HepG2 (cell line): ENCODE data around the gene ANKS3. TPM values are rescaled to one million over a fixed set of nuclear protein-coding genes. Genes with fewer than 3 reads are reported as not detected.
A peak's percentile ranks its signal among the peaks of the same experiment; 100 is the strongest.

Experiments
- AGO2 ChIP-seq: fragments of 200-400 bp; formaldehyde crosslinking; optimal IDR thresholded peaks from 2 replicates; pipeline ENCODE3; 2017; ENCODE audit warnings: mild to moderate bottlenecking, low read depth, low read length, moderate library complexity
- ATF1 ChIP-seq: IDR thresholded peaks from 2 replicates; pipeline ENCODE4 v1.6.1; 2016; ENCODE audit warnings: mild to moderate bottlenecking, control low read depth
- DBP ChIP-seq: sonication (generic); formaldehyde crosslinking; IDR thresholded peaks from 2 replicates; pipeline ENCODE4 v1.4.0; 2020; ENCODE audit warnings: missing genetic modification reagents; ENCODE audit errors: not compliant biosample characterization
- DNMT1 ChIP-seq: sonication (generic); formaldehyde crosslinking; IDR thresholded peaks from 2 replicates; pipeline ENCODE4 v1.5.1; 2020; ENCODE audit warnings: mild to moderate bottlenecking, missing genetic modification reagents
- GATAD2A ChIP-seq: IDR thresholded peaks from 2 replicates; pipeline ENCODE4 v1.6.1; 2016
- HHEX ChIP-seq: IDR thresholded peaks from 2 replicates; pipeline ENCODE4 v1.6.1; 2016; ENCODE audit warnings: control low read depth
- JUND ChIP-seq: sonication (generic); formaldehyde crosslinking; IDR thresholded peaks from 2 replicates; pipeline ENCODE4 v1.8.0; 2022; ENCODE audit warnings: mild to moderate bottlenecking, missing genetic modification reagents
- MED1 ChIP-seq: sonication (generic); formaldehyde crosslinking; IDR thresholded peaks from 2 replicates; pipeline ENCODE4 v1.4.0; 2020; ENCODE audit warnings: missing genetic modification reagents
- MEIS1 ChIP-seq: sonication (generic); formaldehyde crosslinking; IDR thresholded peaks from 2 replicates; pipeline ENCODE4 v1.9.0; 2021; ENCODE audit warnings: mild to moderate bottlenecking, missing genetic modification reagents, moderate library complexity, borderline replicate concordance
- NCOR1 ChIP-seq: fragments of 200-600 bp; sonication (generic); IDR thresholded peaks from 2 replicates; pipeline ENCODE4 v1.7.0; 2017; ENCODE audit warnings: antibody characterized with exemption, low read length, borderline replicate concordance
- NR2C2 ChIP-seq: sonication (generic); formaldehyde crosslinking; IDR thresholded peaks from 2 replicates; pipeline ENCODE4 v1.4.0; 2020; ENCODE audit warnings: missing genetic modification reagents, mild to moderate bottlenecking, moderate library complexity, borderline replicate concordance
- PITX1 ChIP-seq: sonication (generic); formaldehyde crosslinking; IDR thresholded peaks from 2 replicates; pipeline ENCODE4 v1.5.1; 2020; ENCODE audit warnings: mild to moderate bottlenecking, missing genetic modification reagents
- POLR2G ChIP-seq: fragments of 200-400 bp; formaldehyde crosslinking; IDR thresholded peaks from 2 replicates; pipeline ENCODE4 v1.6.1; 2018; ENCODE audit warnings: mild to moderate bottlenecking, low read depth, low read length, moderate library complexity
- RCOR2 ChIP-seq: IDR thresholded peaks from 2 replicates; pipeline ENCODE4 v1.6.1; 2016; ENCODE audit warnings: missing biosample characterization, missing genetic modification reagents
- THAP9 ChIP-seq: sonication (generic); formaldehyde crosslinking; IDR thresholded peaks from 2 replicates; pipeline ENCODE4; 2020; ENCODE audit warnings: missing genetic modification reagents, mild to moderate bottlenecking, borderline replicate concordance
- YEATS4 ChIP-seq: sonication (generic); formaldehyde crosslinking; IDR thresholded peaks from 2 replicates; pipeline ENCODE4 v1.4.0; 2020; ENCODE audit warnings: missing genetic modification reagents, borderline replicate concordance
- ZMAT3 ChIP-seq: sonication (generic); formaldehyde crosslinking; conservative IDR thresholded peaks from 2 replicates; pipeline ENCODE4 v1.7.0; 2021; ENCODE audit warnings: missing genetic modification reagents
- ZNF143 ChIP-seq: sonication (generic); formaldehyde crosslinking; IDR thresholded peaks from 2 replicates; pipeline ENCODE4 v1.4.0; 2020; ENCODE audit warnings: missing genetic modification reagents
- ZNF160 ChIP-seq: sonication (generic); formaldehyde crosslinking; IDR thresholded peaks from 2 replicates; pipeline ENCODE4 v1.8.0; 2022; ENCODE audit warnings: mild to moderate bottlenecking, inconsistent platforms, missing genetic modification reagents
- ZNF17 ChIP-seq: sonication (generic); formaldehyde crosslinking; IDR thresholded peaks from 2 replicates; pipeline ENCODE4 v1.5.0; 2020; ENCODE audit warnings: mild to moderate bottlenecking, missing genetic modification reagents
- ZNF333 ChIP-seq: sonication (generic); formaldehyde crosslinking; IDR thresholded peaks from 2 replicates; pipeline ENCODE4 v1.4.0; 2020; ENCODE audit warnings: mild to moderate bottlenecking, missing genetic modification reagents, borderline replicate concordance
- ZNF468 ChIP-seq: sonication (generic); formaldehyde crosslinking; IDR thresholded peaks from 2 replicates; pipeline ENCODE4 v1.8.0; 2022; ENCODE audit warnings: mild to moderate bottlenecking, moderate library complexity, missing genetic modification reagents
- ZNF577 ChIP-seq: sonication (generic); formaldehyde crosslinking; IDR thresholded peaks from 2 replicates; pipeline ENCODE4 v1.4.0; 2020; ENCODE audit warnings: mild to moderate bottlenecking, low read depth, missing genetic modification reagents, borderline replicate concordance
- ZNF652 ChIP-seq: IDR thresholded peaks from 2 replicates; pipeline ENCODE4 v1.6.1; 2016; ENCODE audit warnings: low read depth, borderline replicate concordance
- polyA plus RNA-seq, 8 experiments: library from polyadenylated mRNA; depleted of rRNA in 3 of 8; stranded (reverse) in 7 of 8; unstranded in 1 of 8; fragments of >200 nt; fragmentation: Illumina TruSeq in 4 of 8; extraction: Trizol in 4 of 8; gene quantifications; 2 replicates each; pipeline versions ENCODE4 v1.2.1 to v1.2.3, GENCODE V29; 2011 to 2016; ENCODE audit warnings: low read depth in 4 of 8, missing spikeins in 1 of 8, mixed read lengths in 1 of 8; ENCODE audit not compliant: insufficient read depth in 1 of 8
- total RNA-seq, 5 experiments: library from RNA; depleted of rRNA; stranded (reverse); fragments of >200 nt; fragmentation: Illumina TruSeq; extraction: Trizol; gene quantifications; 2 replicates each; pipeline ENCODE4 v1.2.3, GENCODE V29; 2016; ENCODE audit warnings: low read depth in 1 of 5
- TF ChIP-seq, protein P1 (sequence below): sonication (generic); formaldehyde crosslinking; IDR thresholded peaks from 2 replicates; pipeline ENCODE4 v1.4.0; 2020; ENCODE audit warnings: missing genetic modification reagents
- TF ChIP-seq, protein P2 (sequence below): sonication (generic); formaldehyde crosslinking; IDR thresholded peaks from 2 replicates; pipeline ENCODE4 v1.4.0; 2020; ENCODE audit warnings: low read depth, mild to moderate bottlenecking, missing genetic modification reagents

The ANKS3 gene
- total and polyA plus RNA-seq, 2 of the 13 experiments (the other 11 are each of a cell fraction or from before 2014, with no cell fraction given) = 11.4 to 15.9 TPM

DNA sequence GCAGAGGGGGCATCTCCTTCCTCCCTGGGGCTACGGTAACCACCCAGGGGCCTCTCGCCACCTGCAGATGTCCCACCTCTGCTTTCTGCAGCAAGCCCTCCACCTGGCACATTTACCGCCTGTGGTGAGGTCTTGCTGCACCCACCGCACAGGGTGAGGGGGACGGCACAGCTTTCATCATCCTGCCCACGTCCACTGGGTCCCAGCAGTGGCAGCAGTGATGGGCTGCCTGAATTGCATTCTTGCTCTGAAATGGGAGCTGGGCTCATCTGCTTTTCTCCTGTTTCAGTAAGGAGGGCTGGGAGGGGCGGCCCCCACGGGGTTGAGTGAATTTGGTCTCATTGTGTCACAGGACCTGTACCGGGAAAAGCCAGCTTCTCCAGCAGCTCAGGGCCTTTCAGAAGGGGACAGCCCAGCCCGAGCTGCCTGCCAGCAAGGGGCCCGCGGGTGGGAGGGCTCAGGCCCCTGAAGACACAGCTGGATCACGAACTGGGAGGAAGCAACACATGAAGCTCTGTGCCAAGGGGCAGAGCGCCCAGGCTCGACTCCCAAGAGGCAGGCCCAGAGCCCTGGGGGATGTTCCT, 13.0 kb upstream of the ANKS3 start (continued):
- TF ChIP-seq, protein P1, sequence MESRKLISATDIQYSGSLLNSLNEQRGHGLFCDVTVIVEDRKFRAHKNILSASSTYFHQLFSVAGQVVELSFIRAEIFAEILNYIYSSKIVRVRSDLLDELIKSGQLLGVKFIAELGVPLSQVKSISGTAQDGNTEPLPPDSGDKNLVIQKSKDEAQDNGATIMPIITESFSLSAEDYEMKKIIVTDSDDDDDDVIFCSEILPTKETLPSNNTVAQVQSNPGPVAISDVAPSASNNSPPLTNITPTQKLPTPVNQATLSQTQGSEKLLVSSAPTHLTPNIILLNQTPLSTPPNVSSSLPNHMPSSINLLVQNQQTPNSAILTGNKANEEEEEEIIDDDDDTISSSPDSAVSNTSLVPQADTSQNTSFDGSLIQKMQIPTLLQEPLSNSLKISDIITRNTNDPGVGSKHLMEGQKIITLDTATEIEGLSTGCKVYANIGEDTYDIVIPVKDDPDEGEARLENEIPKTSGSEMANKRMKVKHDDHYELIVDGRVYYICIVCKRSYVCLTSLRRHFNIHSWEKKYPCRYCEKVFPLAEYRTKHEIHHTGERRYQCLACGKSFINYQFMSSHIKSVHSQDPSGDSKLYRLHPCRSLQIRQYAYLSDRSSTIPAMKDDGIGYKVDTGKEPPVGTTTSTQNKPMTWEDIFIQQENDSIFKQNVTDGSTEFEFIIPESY (CRISPR knock-in tag) = no peak
- TF ChIP-seq ATF1 (no peak), MEIS1 (CRISPR knock-in tag) (no peak), ZNF333 (CRISPR knock-in tag) (no peak), ZMAT3 (CRISPR knock-in tag) (no peak), GATAD2A (CRISPR knock-in tag) (no peak), HHEX (CRISPR knock-in tag) (no peak), NR2C2 (CRISPR knock-in tag) (no peak), ZNF17 (no peak), ZNF468 (CRISPR knock-in tag) (no peak), RCOR2 (no peak), THAP9 (CRISPR knock-in tag) (no peak), ZNF160 (no peak), ZNF577 (no peak), YEATS4 (no peak), NCOR1 (no peak), AGO2 (peak; percentile 93), JUND (no peak), ZNF143 (CRISPR knock-in tag) (no peak), ZNF652 (CRISPR knock-in tag) (no peak), MED1 (no peak), DNMT1 (CRISPR knock-in tag) (no peak), POLR2G (no peak), PITX1 (CRISPR knock-in tag) (no peak), DBP (CRISPR knock-in tag) (no peak)
- TF ChIP-seq, protein P2, sequence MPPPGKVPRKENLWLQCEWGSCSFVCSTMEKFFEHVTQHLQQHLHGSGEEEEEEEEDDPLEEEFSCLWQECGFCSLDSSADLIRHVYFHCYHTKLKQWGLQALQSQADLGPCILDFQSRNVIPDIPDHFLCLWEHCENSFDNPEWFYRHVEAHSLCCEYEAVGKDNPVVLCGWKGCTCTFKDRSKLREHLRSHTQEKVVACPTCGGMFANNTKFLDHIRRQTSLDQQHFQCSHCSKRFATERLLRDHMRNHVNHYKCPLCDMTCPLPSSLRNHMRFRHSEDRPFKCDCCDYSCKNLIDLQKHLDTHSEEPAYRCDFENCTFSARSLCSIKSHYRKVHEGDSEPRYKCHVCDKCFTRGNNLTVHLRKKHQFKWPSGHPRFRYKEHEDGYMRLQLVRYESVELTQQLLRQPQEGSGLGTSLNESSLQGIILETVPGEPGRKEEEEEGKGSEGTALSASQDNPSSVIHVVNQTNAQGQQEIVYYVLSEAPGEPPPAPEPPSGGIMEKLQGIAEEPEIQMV (CRISPR knock-in tag) = no peak
